GM19035 (cell line): ENCODE measurements around the gene SLIT2.

Experiments used
- ATAC-seq: cut with Tn5 transposase; IDR thresholded peaks from one replicate; pipeline ENCODE4 v1.9.1; 2021; ENCODE audit not compliant: unreplicated experiment

SLIT2 gene

DNA sequence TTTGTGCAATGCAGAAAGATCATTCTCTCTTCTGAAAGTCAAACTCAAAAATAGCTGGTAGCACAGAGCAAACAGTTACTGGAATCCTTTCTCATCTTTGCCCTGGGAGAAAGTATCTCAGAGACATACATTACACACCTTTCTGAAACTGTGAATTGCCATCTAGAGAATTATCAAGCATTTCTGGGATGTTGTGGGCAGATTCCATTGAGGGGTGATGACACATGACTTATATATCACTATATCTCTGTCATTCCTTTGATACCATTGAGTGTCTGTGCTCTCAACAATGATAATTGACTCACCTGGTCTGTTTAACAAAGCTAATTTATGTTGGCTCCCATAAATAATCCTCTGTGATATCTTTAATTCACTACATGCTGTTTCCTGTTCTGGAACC, 13.0 kb downstream of the SLIT2 start:
- no peak for ATAC-seq

- no peak for ATAC-seq
Measured at GRCh38 chr4:20265726-20266125, 14.0 kb downstream of the SLIT2 start.

DNA sequence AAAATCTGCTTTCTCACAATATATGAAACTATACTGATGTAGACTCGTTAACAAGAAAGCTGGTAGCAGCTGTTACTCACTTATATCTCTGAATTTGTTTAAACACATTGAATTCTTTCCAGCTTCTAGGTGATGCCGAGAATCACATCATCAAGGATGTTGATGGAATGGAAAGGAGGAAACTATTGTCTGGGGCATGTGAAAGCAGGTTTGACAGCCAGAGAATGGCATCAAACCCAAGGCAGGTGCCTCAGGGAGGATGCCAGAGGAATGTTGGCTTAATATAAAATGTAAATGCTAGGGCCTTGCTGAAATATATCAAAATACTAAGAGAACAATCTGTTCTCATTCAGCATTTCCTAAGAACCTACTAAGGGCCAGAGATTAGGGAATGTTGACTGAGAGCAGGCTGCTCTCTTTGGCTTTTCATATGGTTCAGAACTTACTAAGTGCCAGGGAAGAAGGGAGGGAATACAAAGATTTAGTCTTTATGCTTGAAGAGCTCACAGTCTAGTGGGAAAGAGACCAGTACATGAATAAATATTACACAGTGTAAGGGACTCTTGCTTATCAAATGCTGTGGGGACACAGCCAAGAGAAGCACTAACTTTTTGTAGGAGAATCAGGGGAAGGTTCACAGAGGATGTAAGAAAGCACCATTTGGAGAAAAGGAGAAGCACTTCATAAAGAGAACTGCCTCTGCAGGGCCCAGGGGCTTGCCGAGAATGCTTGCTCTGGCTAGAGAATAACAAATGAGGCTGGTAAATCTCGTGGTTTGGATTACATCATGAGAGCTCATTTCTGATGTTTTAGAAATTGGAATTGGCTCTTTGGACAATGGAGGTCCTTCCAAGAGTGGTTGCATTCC, 14.7 kb downstream of the SLIT2 start:
- no peak for ATAC-seq

GRCh38 chr4:20268028-20268427, 16.3 kb downstream of the SLIT2 start:
- ATAC-seq = no peak

GRCh38 chr4:20269320-20269719, 17.6 kb downstream of the SLIT2 start:
- ATAC-seq = no peak

DNA sequence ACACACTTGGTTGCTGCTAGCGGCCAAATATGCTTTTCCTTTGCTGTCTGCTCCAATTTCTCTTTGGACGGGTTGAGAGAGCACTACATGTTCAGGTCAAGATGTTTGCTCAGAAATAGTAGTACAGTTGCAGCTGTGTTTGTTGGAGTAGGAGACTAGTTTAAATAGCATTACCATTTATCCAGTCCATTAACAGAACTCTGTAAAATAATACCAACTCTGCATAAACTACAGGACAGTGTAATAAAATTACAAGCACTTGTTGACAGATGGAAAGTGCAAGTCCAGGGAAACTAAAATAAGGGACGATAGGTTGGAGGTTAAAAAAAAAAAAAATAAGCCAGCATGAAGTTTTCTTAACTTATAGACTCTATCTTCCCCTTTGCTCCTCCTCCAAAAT, 20.2 kb downstream of the SLIT2 start:
- ATAC-seq = no peak

- no peak for ATAC-seq
Measured at GRCh38 chr4:20272411-20272872, 20.7 kb downstream of the SLIT2 start.

DNA sequence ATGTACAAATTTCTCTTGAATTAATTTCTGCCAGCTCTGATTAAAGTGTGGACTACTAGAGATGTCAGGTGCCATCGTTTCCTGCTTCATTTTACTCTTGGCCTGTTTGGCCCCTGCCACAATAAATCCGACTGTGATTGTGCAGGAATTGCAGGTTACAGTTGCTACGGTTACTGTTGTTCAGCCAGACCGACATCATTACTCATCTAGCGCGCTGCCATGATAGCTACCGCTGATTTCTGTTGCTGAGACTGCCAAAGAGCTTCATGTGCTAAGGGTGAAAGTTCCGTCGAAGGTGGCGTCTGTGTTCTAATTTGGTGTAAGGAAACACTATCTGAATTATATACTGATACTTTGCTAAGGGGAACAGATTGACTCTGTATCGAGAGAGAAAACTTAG, 22.1 kb downstream of the SLIT2 start:
- ATAC-seq = no peak

DNA sequence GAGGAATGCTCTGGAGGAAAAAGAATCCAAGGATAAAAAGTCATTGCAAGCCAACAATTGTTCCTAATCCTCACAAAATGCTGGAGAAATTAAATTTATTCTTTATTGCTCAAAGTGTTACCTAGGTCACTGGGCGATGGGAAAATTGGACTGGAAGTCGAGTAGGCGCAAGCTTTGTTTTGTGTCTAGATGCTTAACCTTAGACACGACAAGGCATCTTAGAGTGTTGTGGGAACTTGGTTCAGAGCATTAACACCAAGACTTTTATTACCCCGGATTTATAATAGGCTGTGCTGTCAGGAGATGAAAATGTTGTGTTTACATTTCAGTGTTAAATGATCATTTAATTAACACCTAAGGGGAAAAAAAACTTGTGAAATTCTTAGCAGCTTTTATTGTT, 25.1 kb downstream of the SLIT2 start:
- ATAC-seq = no peak

GRCh38 chr4:20278195-20278594, 26.5 kb downstream of the SLIT2 start:
- no peak for ATAC-seq

DNA sequence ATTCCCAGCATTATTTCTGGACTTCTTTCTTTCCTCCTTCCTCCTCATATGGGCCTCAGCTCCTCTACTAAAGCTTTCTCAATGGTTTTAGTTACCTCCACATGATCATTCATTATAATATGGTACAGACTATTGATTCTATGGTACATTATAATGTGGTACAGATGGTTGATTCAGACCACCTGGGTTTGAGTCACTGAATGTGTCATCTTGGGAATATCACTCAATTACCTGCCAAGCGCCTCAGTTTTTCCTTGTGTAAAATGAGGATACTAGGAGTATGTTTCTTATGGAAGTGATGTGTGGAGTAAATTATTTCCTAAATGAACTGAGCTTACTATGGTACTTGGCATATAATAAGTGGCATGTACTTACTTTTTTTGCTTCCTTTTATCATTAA, 27.7 kb downstream of the SLIT2 start:
- no peak for ATAC-seq

- ATAC-seq = no peak
Measured at GRCh38 chr4:20281453-20281852, 29.7 kb downstream of the SLIT2 start.

DNA sequence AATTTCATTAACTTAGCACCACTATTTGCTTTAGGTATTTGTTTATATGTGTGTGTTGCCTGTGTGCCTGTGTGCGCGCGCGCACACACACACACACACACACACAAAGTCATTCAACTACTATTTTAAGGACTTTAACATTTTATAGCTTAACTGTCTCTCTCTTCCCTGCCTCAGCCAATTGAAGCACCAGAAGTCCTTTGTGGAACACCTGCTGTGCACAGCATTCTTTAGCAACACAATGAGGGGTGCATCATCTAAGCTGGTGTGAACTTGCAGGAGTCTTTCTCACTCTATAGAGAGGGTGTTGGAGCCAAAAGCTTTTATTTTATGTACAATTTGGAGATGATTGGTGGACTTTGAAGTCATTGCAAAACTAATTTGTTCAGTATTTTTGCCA, 31.3 kb downstream of the SLIT2 start:
- no peak for ATAC-seq

DNA sequence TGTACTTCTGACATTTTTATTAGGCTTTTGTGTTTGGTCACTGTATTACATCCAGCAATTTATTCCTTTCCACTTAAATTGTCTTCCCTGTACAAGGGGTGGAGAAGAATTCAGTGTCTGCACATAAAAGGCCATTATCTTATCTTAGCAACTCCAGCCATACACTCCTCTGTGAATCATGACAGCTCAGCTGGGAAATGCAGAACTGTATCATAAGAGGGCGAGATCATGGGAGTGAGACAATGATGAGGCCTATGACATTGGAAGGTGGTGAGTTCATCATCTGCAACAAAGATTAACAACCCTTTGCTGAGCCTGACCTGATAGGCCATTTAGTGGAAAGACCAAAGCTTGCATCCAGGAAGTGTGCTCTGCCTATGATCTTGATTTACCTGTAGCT, 33.3 kb downstream of the SLIT2 start:
- ATAC-seq = no peak

DNA sequence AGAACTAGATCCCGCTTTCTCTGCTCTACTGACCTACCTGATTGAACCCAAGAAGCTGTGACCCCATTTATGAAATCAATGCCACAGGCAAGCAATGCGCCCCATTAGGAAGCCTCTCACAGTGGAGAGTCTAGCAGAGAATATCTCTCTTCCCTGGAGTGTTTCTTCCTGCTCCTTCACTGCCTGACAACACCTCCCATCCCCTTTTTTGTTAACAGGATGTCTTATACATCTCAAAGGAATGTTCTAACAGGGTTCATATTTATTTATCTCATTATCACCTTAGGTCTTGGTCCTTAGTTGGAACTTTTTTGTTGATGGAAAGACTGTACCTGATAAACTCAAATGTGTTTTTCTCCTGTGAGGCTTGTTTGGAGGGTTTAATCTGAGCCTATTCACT, 35.5 kb downstream of the SLIT2 start:
- no peak for ATAC-seq

GRCh38 chr4:20288047-20288650, 36.4 kb downstream of the SLIT2 start:
- no peak for ATAC-seq

DNA sequence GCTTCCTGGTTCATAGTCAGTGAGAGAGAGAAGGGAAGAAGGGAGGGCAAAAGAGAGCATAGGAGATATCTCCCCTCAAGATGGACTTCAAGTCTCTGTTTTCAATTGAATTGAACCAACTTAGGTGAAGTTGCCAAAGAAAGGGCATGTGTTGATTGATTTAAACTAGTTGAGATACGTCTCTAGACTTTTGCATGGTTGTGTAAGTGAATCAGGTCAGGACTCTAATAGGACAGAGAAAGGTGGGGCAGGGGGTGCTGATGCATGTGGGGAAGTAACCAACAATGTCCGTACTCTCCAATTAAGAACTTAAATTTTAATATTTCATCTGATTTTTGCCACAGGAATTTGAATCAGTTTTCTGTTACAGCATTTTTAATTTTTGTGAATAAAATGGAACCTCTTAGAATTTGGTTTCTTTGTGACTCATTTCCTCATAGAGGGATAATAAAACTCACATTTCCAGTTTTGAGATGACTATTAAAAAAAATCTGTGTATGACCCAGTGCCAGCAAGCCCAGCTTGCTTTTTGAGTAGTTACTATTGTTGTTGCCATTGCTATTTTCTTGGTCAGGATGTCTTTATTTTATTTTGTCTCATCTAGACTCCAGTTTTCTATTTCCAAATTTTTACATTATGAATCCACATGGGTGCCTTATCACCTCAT, 37.3 kb downstream of the SLIT2 start:
- ATAC-seq = no peak

GRCh38 chr4:20289782-20290181, 38.1 kb downstream of the SLIT2 start:
- no peak for ATAC-seq

GRCh38 chr4:20292739-20293138, 41.0 kb downstream of the SLIT2 start:
- ATAC-seq = no peak

DNA sequence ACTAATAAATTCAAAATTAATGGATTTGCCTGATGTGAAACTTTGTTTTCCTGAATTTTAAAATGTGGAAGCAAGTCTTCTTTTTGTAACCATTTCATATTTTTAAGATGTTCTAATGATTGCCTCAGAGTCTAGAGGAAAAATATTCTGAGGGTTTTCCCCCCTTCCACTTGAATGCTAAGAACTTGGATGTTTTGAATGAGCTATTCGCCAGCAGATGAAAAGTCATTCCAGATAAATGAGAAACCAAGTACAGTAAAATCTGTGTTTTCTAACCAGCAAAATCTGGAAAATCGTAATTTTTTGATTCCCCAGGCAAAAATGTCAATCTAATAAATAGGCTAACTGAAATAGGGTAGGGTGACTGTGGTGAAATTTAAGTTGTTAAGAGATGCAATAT, 45.6 kb downstream of the SLIT2 start:
- no peak for ATAC-seq

GRCh38 chr4:20297783-20298182, 46.1 kb downstream of the SLIT2 start:
- no peak for ATAC-seq

DNA sequence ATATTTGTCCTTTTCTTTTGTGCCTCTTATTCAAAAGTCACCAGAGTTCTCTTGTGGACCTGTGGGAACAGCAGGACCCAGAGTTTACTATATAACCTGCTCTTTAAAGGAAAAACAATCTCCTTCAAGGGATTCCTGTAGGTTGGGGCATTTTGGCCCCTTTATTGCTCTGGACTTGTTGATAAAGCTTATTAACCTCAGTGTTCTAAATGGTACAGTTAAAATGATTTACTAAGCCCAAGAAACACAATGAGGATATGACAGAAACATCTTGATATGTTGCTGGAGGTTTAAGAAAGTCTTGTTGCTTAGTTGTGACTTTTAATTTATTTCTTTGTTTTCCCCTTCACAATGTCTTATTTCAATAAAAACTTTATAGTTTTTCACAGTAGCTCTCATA, 46.8 kb downstream of the SLIT2 start:
- no peak for ATAC-seq
